ENCODE data around the gene AKAP13. TPM values are rescaled to one million over a fixed set of nuclear protein-coding genes. Genes with fewer than 3 reads are reported as not detected.

AKAP13 gene
- total RNA-seq, 1 donor from 2014 or later = 73.8 TPM

GRCh38 chr15:85598219-85598618 is 217.8 kb downstream of the AKAP13 start:
- Histone ChIP-seq H3K27me3 (no peaks in the 10 kb centered on the region), H3K27ac (peak overlapping the region; percentile 73), H3K9me3 (ENCODE audit: low read depth) (no peaks in the 10 kb centered on the region), H3K4me2 (peak overlapping the region; percentile 29), H4K20me1 (ENCODE audit: low read depth) (peaks cover 12% of the 10 kb centered on the region), H3K9ac (no peak overlapping the region), H3K79me2 (ENCODE audit: low read depth) (no peaks in the 10 kb centered on the region), H3K4me1 (peaks cover 15% of the 10 kb centered on the region), H3K36me3 (no peaks in the 10 kb centered on the region), H3K4me3 (no peak overlapping the region), H3F3A (ENCODE audit: low read depth) (peaks cover 6% of the 10 kb centered on the region), H2AFZ (replicated peaks) (no peak overlapping the region)
- H3K9me3 Mint-ChIP-seq = no peaks in the 10 kb centered on the region
- H3K4me3 Mint-ChIP-seq = no peak overlapping the region
- peaks cover 23% of the 10 kb centered on the region for H3K4me1 Mint-ChIP-seq
- DNase-seq (ENCODE audit: low spot score) = no peak
- H3K27ac Mint-ChIP-seq = peak overlapping the region; percentile 94
- peaks cover 6% of the 10 kb centered on the region for H3K27me3 Mint-ChIP-seq (ENCODE audit: insufficient read depth, low read depth)
- peaks cover 13% of the 10 kb centered on the region for H3K36me3 Mint-ChIP-seq
- TF ChIP-seq EZH2phosphoT487 (IDR thresholded peaks at IDR 0.05) = no peak
- TF ChIP-seq CTCF (IDR thresholded peaks at IDR 0.05) = no peak
- no peak for TF ChIP-seq EZH2 (IDR thresholded peaks at IDR 0.05)

- no peaks in the 10 kb centered on the region for H3K36me3 ChIP-seq
- peak overlapping the region; percentile 73 for H3K27ac ChIP-seq
Measured at GRCh38 chr15:85598718-85599398, 218.5 kb downstream of the AKAP13 start.

GRCh38 chr15:85600001-85600400 is 219.6 kb downstream of the AKAP13 start:
- Histone ChIP-seq H3K4me3 (no peak overlapping the region), H3K9me3 (ENCODE audit: low read depth) (no peaks in the 10 kb centered on the region), H3K36me3 (no peaks in the 10 kb centered on the region), H2AFZ (replicated peaks) (no peak overlapping the region), H3F3A (ENCODE audit: low read depth) (peaks cover 6% of the 10 kb centered on the region), H3K4me1 (peaks cover 15% of the 10 kb centered on the region), H3K79me2 (ENCODE audit: low read depth) (no peaks in the 10 kb centered on the region), H3K9ac (no peak overlapping the region), H3K27me3 (no peaks in the 10 kb centered on the region), H4K20me1 (ENCODE audit: low read depth) (peaks cover 12% of the 10 kb centered on the region), H3K4me2 (no peak overlapping the region), H3K27ac (no peak overlapping the region)
- Mint-ChIP-seq H3K4me1 (peaks cover 23% of the 10 kb centered on the region), H3K4me3 (no peak overlapping the region), H3K27me3 (ENCODE audit: insufficient read depth, low read depth) (peaks cover 6% of the 10 kb centered on the region), H3K9me3 (no peaks in the 10 kb centered on the region), H3K27ac (no peak overlapping the region), H3K36me3 (peaks cover 19% of the 10 kb centered on the region)
- DNase-seq (ENCODE audit: low spot score) = no peak
- TF ChIP-seq EZH2phosphoT487 (IDR thresholded peaks at IDR 0.05) (no peak), CTCF (IDR thresholded peaks at IDR 0.05) (no peak), EZH2 (IDR thresholded peaks at IDR 0.05) (no peak)

More at GRCh38 chr15:85598718-85599398, 218.5 kb downstream of the AKAP13 start:
- peak; percentile 33 for DNase-seq (ENCODE audit: low spot score)
- no peak overlapping the region for H2AFZ ChIP-seq (replicated peaks)
- H3K4me1 ChIP-seq = peaks cover 15% of the 10 kb centered on the region
- H3K79me2 ChIP-seq (ENCODE audit: low read depth) = no peaks in the 10 kb centered on the region
- Mint-ChIP-seq H3K4me3 (no peak overlapping the region), H3K27me3 (ENCODE audit: insufficient read depth, low read depth) (peaks cover 6% of the 10 kb centered on the region), H3K4me1 (peaks cover 23% of the 10 kb centered on the region), H3K27ac (peak overlapping the region; percentile 75), H3K9me3 (no peaks in the 10 kb centered on the region), H3K36me3 (peaks cover 18% of the 10 kb centered on the region)
- peaks cover 6% of the 10 kb centered on the region for H3F3A ChIP-seq (ENCODE audit: low read depth)
- H3K9me3 ChIP-seq (ENCODE audit: low read depth) = no peaks in the 10 kb centered on the region
- H4K20me1 ChIP-seq (ENCODE audit: low read depth) = peaks cover 12% of the 10 kb centered on the region
- no peaks in the 10 kb centered on the region for H3K27me3 ChIP-seq
- TF ChIP-seq EZH2phosphoT487 (IDR thresholded peaks at IDR 0.05) = no peak
- no peak for TF ChIP-seq EZH2 (IDR thresholded peaks at IDR 0.05)
- TF ChIP-seq CTCF (IDR thresholded peaks at IDR 0.05) = no peak
- peak overlapping the region; percentile 31 for H3K4me2 ChIP-seq
- no peak overlapping the region for H3K9ac ChIP-seq
- no peak overlapping the region for H3K4me3 ChIP-seq

Measured in neural progenitor cell (in vitro differentiated cells).